Measurements from ENCODE around the gene DNAJC11.
"Not testable (repeated sequence)": the region's sequence is repeated elsewhere in the genome, so short reads cannot be mapped to it uniquely, and the experiment has no call there.

DNAJC11 gene

GRCh38 chr1:6724517-6725141, 23.0 kb upstream of the DNAJC11 start:
- H3K27me3 Mint-ChIP-seq = peaks cover 6 to 40% of the 10 kb centered on the region in 2 donors
- no peaks in the 10 kb centered on the region for H3K9me3 Mint-ChIP-seq
- no peak for DNase-seq
- ATAC-seq (replicated peaks) = no peak
- peaks cover 0 to 4% of the 10 kb centered on the region in 2 donors for H3K4me1 Mint-ChIP-seq (ENCODE audit: low read depth in 2 of 2)
- no peaks in the 10 kb centered on the region for H3K36me3 Mint-ChIP-seq (ENCODE audit: insufficient read depth)
- H3K27ac Mint-ChIP-seq = no peak overlapping the region
- no peak overlapping the region for H3K4me3 Mint-ChIP-seq

- DNase-seq (no peak), ATAC-seq (replicated peaks) (no peak)
- Mint-ChIP-seq H3K27me3 (peaks cover 6 to 40% of the 10 kb centered on the region in 2 donors), H3K27ac (no peak overlapping the region), H3K36me3 (ENCODE audit: insufficient read depth) (no peaks in the 10 kb centered on the region), H3K4me3 (no peak overlapping the region), H3K4me1 (ENCODE audit: low read depth in 2 of 2) (peaks cover 0 to 4% of the 10 kb centered on the region in 2 donors), H3K9me3 (no peaks in the 10 kb centered on the region)
Measured at GRCh38 chr1:6723621-6724428, 22.2 kb upstream of the DNAJC11 start.

- Mint-ChIP-seq H3K4me1 (ENCODE audit: low read depth in 2 of 2) (no peaks in the 10 kb centered on the region), H3K4me3 (no peak overlapping the region), H3K9me3 (peaks cover 2 to 8% of the 10 kb centered on the region in 2 donors), H3K27me3 (peaks cover 29 to 40% of the 10 kb centered on the region in 2 donors), H3K27ac (no peak overlapping the region), H3K36me3 (ENCODE audit: insufficient read depth) (no peaks in the 10 kb centered on the region)
- ATAC-seq (replicated peaks) (no peak), DNase-seq (no peak)
Measured at GRCh38 chr1:6711174-6711573, 9.6 kb upstream of the DNAJC11 start.

- Mint-ChIP-seq H3K27me3 (peaks cover 25 to 30% of the 10 kb centered on the region in 2 donors), H3K36me3 (ENCODE audit: insufficient read depth) (peaks cover 16% of the 10 kb centered on the region), H3K27ac (no peak overlapping the region), H3K9me3 (peaks cover 0 to 8% of the 10 kb centered on the region in 2 donors), H3K4me3 (no peak overlapping the region), H3K4me1 (ENCODE audit: low read depth in 2 of 2) (peaks cover 13 to 15% of the 10 kb centered on the region in 2 donors)
- ATAC-seq (replicated peaks) = no peak
- no peak for DNase-seq
Measured at GRCh38 chr1:6704746-6705145, 3.1 kb upstream of the DNAJC11 start.

- H3K27me3 Mint-ChIP-seq = peaks cover 11 to 13% of the 10 kb centered on the region in 2 donors
- DNase-seq (no peak), ATAC-seq (replicated peaks) (no peak)
- peak overlapping the region; percentile 84 to 86 for H3K4me3 Mint-ChIP-seq
- H3K27ac Mint-ChIP-seq = peak overlapping the region in 1 of 2 donors; percentile 86
- peaks cover 0 to 8% of the 10 kb centered on the region in 2 donors for H3K9me3 Mint-ChIP-seq
- H3K36me3 Mint-ChIP-seq (ENCODE audit: insufficient read depth) = peaks cover 16% of the 10 kb centered on the region
- peaks cover 14 to 17% of the 10 kb centered on the region in 2 donors for H3K4me1 Mint-ChIP-seq (ENCODE audit: low read depth in 2 of 2)
Measured at GRCh38 chr1:6703016-6703415, 1.4 kb upstream of the DNAJC11 start.

GRCh38 chr1:6700853-6701436, 671 bp downstream of the DNAJC11 start:
- Mint-ChIP-seq H3K4me1 (ENCODE audit: low read depth in 2 of 2) (peaks cover 14 to 19% of the 10 kb centered on the region in 2 donors), H3K9me3 (peaks cover 0 to 8% of the 10 kb centered on the region in 2 donors), H3K27me3 (no peaks in the 10 kb centered on the region), H3K36me3 (ENCODE audit: insufficient read depth) (peaks cover 19% of the 10 kb centered on the region), H3K4me3 (peak overlapping the region; percentile 84 to 86), H3K27ac (peak overlapping the region; percentile 86 to 89)
- ATAC-seq (replicated peaks) = no peak
- DNase-seq = no peak

GRCh38 chr1:6699915-6700314, 1.7 kb downstream of the DNAJC11 start:
- not testable (repeated sequence) for DNase-seq; ATAC-seq (replicated peaks); H3K27me3 Mint-ChIP-seq; H3K27ac Mint-ChIP-seq; H3K9me3 Mint-ChIP-seq
- Mint-ChIP-seq H3K4me3 (peak overlapping the region in 1 of 2 donors; percentile 84), H3K36me3 (ENCODE audit: insufficient read depth) (peaks cover 19% of the 10 kb centered on the region), H3K4me1 (ENCODE audit: low read depth in 2 of 2) (peaks cover 14 to 19% of the 10 kb centered on the region in 2 donors)

- peaks cover 16 to 17% of the 10 kb centered on the region in 2 donors for H3K4me1 Mint-ChIP-seq (ENCODE audit: low read depth in 2 of 2)
- no peaks in the 10 kb centered on the region for H3K27me3 Mint-ChIP-seq
- no peak for ATAC-seq (replicated peaks)
- H3K27ac Mint-ChIP-seq = no peak overlapping the region
- peaks cover 7% of the 10 kb centered on the region for H3K36me3 Mint-ChIP-seq (ENCODE audit: insufficient read depth)
- H3K9me3 Mint-ChIP-seq = no peaks in the 10 kb centered on the region
- no peak overlapping the region for H3K4me3 Mint-ChIP-seq
- no peak for DNase-seq
Measured at GRCh38 chr1:6695868-6696267, 5.7 kb downstream of the DNAJC11 start.

- H3K9me3 Mint-ChIP-seq = no peaks in the 10 kb centered on the region
- H3K4me1 Mint-ChIP-seq (ENCODE audit: low read depth in 2 of 2) = peaks cover 5 to 8% of the 10 kb centered on the region in 2 donors
- no peak overlapping the region for H3K4me3 Mint-ChIP-seq
- ATAC-seq (replicated peaks) = no peak
- DNase-seq = no peak
- H3K27me3 Mint-ChIP-seq = no peaks in the 10 kb centered on the region
- no peak overlapping the region for H3K27ac Mint-ChIP-seq
- H3K36me3 Mint-ChIP-seq (ENCODE audit: insufficient read depth) = peaks cover 6% of the 10 kb centered on the region
Measured at GRCh38 chr1:6694121-6694713, 7.4 kb downstream of the DNAJC11 start.

GRCh38 chr1:6692956-6693355, 8.7 kb downstream of the DNAJC11 start:
- no peaks in the 10 kb centered on the region for H3K27me3 Mint-ChIP-seq
- H3K9me3 Mint-ChIP-seq = no peaks in the 10 kb centered on the region

GRCh38 chr1:6691507-6691906, 10.1 kb downstream of the DNAJC11 start:
- peaks cover 17 to 19% of the 10 kb centered on the region in 2 donors for H3K4me1 Mint-ChIP-seq (ENCODE audit: low read depth in 2 of 2)
- ATAC-seq (replicated peaks) (no peak), DNase-seq (no peak)
- no peak overlapping the region for H3K4me3 Mint-ChIP-seq
- H3K36me3 Mint-ChIP-seq (ENCODE audit: insufficient read depth) = peaks cover 3% of the 10 kb centered on the region
- no peaks in the 10 kb centered on the region for H3K9me3 Mint-ChIP-seq
- no peak overlapping the region for H3K27ac Mint-ChIP-seq
- no peaks in the 10 kb centered on the region for H3K27me3 Mint-ChIP-seq

More at GRCh38 chr1:6692956-6693355, 8.7 kb downstream of the DNAJC11 start:
- Mint-ChIP-seq H3K36me3 (ENCODE audit: insufficient read depth) (peaks cover 6% of the 10 kb centered on the region), H3K27ac (peak overlapping the region in 1 of 2 donors; percentile 63), H3K4me3 (no peak overlapping the region), H3K4me1 (ENCODE audit: low read depth in 2 of 2) (peaks cover 14% of the 10 kb centered on the region in 2 donors)
- DNase-seq (no peak), ATAC-seq (replicated peaks) (no peak)

GRCh38 chr1:6690186-6690585, 11.4 kb downstream of the DNAJC11 start:
- DNase-seq = no peak
- Mint-ChIP-seq H3K27me3 (no peaks in the 10 kb centered on the region), H3K9me3 (no peaks in the 10 kb centered on the region), H3K36me3 (ENCODE audit: insufficient read depth) (peaks cover 3% of the 10 kb centered on the region), H3K4me3 (no peak overlapping the region), H3K27ac (no peak overlapping the region), H3K4me1 (ENCODE audit: low read depth in 2 of 2) (peaks cover 21 to 23% of the 10 kb centered on the region in 2 donors)
- ATAC-seq (replicated peaks) = no peak

GRCh38 chr1:6688757-6689156, 12.9 kb downstream of the DNAJC11 start:
- Mint-ChIP-seq H3K4me1 (ENCODE audit: low read depth in 2 of 2) (peaks cover 21 to 23% of the 10 kb centered on the region in 2 donors), H3K27ac (peak overlapping the region in 1 of 2 donors; percentile 17), H3K36me3 (ENCODE audit: insufficient read depth) (peaks cover 6% of the 10 kb centered on the region), H3K9me3 (no peaks in the 10 kb centered on the region), H3K4me3 (no peak overlapping the region), H3K27me3 (no peaks in the 10 kb centered on the region)
- no peak for ATAC-seq (replicated peaks)
- DNase-seq = no peak
